ENCODE data around the gene ZBTB32. TPM values are rescaled to one million over a fixed set of nuclear protein-coding genes. Genes with fewer than 3 reads are reported as not detected.

The ZBTB32 gene, protein sequence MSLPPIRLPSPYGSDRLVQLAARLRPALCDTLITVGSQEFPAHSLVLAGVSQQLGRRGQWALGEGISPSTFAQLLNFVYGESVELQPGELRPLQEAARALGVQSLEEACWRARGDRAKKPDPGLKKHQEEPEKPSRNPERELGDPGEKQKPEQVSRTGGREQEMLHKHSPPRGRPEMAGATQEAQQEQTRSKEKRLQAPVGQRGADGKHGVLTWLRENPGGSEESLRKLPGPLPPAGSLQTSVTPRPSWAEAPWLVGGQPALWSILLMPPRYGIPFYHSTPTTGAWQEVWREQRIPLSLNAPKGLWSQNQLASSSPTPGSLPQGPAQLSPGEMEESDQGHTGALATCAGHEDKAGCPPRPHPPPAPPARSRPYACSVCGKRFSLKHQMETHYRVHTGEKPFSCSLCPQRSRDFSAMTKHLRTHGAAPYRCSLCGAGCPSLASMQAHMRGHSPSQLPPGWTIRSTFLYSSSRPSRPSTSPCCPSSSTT
- total RNA-seq (2021; ENCODE audit: unreplicated experiment), result not detected
- 0.18 and 0.57 TPM in 2 replicates for polyA plus RNA-seq (2012)
- percentile 6 among the genes with signal in this experiment for Bru-seq, nascent RNA
- not detected for BruChase-seq, experiment 1, labeled RNA remaining after a 6-hour chase
- percentile 10 among the genes with signal in this experiment for BruChase-seq, experiment 2, labeled RNA remaining after a 2-hour chase
- long read RNA-seq, result 0 reads

DNA sequence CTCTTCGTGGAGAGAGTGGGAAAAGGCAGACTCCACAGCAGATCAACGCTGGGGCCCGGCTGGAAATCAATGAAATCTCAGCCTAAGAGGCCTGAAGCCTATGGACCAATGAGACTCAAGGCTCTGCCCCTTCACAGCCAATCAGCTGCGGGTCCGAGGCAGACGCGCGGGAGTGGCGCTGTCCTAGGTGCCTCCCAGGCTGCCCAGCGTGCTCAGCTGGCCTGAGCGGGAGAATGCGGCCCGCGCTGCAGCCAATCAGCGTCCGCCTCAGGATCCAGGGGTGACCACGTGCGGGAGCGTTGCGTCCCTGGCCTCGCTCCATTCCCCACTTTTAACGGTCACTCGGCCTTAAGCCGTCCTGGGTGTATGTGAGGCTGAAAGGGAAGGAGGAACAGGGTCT is at the start of gene ZBTB32:
Gene ZBTB32 (plus strand): TSS at position 341 of the 400 bp plus-strand sequence. CDS start 10,069 bp downstream, outside the sequence.
- Histone ChIP-seq H3K9me2 (ENCODE audit: insufficient read depth) (no peaks in the 10 kb centered on the region), H3K4me3 (replicated peaks in 1 of 2; ENCODE audit: low read depth in 1 of 2, low read length in 2 of 2) (no peak within 1 kb of the TSS), H3K27me3 (ENCODE audit: insufficient read depth, low read length) (no peaks in the 10 kb centered on the region), H2AFZ (ENCODE audit: low read depth, low read length, poor library complexity, severe bottlenecking) (no peak within 1 kb of the TSS), H3K27ac (ENCODE audit: low read depth, low read length) (no peak within 1 kb of the TSS), H3K36me3 (ENCODE audit: control insufficient read depth in 1 of 2, insufficient read depth in 2 of 2, low read length in 2 of 2) (no peaks in the 10 kb centered on the region), H3K4me1 (ENCODE audit: control insufficient read depth in 1 of 2, insufficient read depth in 2 of 2, low read length in 2 of 2) (peaks cover 0 to 10% of the 10 kb centered on the region in 2 experiments; a peak in 2 of 4 replicates), H3K9me3 (ENCODE audit: control insufficient read depth in 1 of 2, insufficient read depth in 1 of 2, low read depth in 1 of 2, low read length in 2 of 2) (no peaks in the 10 kb centered on the region), H3K9ac (ENCODE audit: low read length) (no peak within 1 kb of the TSS), H3K79me2 (ENCODE audit: insufficient read depth, low read length) (no peaks in the 10 kb centered on the region), H4K20me1 (ENCODE audit: insufficient read depth) (no peaks in the 10 kb centered on the region), H3K4me2 (ENCODE audit: low read length) (no peak within 1 kb of the TSS)
- no peak for DNase-seq (ENCODE audit: low read depth, low spot score)
- POLR2A ChIA-PET, result no interaction called here
- intact Hi-C loops (cut with micrococcal nuclease), result no loop called here
- ATAC-seq, result no peak
- no TSS peak for BruUV-seq (replicated peaks)
- CTCF ChIA-PET, result no interaction called here
- RAD21 ChIA-PET (ENCODE audit: low non-redundant PET in 1 of 2, low total read pairs in 2 of 2, uncharacterized antibody in 2 of 2, unreplicated experiment in 2 of 2), result no interaction called here
- TF ChIP-seq CEBPB (IDR thresholded peaks at IDR 0.05; ENCODE audit: low read depth), result no peak
- TF ChIP-seq EZH2phosphoT487 (IDR thresholded peaks at IDR 0.05; ENCODE audit: borderline replicate concordance), result no peak
- no peak for TF ChIP-seq EGR1 (IDR thresholded peaks at IDR 0.05; ENCODE audit: low read depth)
- no peak for TF ChIP-seq FOSL1 (IDR thresholded peaks at IDR 0.05; ENCODE audit: low read depth)
- TF ChIP-seq, protein P1, sequence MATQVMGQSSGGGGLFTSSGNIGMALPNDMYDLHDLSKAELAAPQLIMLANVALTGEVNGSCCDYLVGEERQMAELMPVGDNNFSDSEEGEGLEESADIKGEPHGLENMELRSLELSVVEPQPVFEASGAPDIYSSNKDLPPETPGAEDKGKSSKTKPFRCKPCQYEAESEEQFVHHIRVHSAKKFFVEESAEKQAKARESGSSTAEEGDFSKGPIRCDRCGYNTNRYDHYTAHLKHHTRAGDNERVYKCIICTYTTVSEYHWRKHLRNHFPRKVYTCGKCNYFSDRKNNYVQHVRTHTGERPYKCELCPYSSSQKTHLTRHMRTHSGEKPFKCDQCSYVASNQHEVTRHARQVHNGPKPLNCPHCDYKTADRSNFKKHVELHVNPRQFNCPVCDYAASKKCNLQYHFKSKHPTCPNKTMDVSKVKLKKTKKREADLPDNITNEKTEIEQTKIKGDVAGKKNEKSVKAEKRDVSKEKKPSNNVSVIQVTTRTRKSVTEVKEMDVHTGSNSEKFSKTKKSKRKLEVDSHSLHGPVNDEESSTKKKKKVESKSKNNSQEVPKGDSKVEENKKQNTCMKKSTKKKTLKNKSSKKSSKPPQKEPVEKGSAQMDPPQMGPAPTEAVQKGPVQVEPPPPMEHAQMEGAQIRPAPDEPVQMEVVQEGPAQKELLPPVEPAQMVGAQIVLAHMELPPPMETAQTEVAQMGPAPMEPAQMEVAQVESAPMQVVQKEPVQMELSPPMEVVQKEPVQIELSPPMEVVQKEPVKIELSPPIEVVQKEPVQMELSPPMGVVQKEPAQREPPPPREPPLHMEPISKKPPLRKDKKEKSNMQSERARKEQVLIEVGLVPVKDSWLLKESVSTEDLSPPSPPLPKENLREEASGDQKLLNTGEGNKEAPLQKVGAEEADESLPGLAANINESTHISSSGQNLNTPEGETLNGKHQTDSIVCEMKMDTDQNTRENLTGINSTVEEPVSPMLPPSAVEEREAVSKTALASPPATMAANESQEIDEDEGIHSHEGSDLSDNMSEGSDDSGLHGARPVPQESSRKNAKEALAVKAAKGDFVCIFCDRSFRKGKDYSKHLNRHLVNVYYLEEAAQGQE (IDR thresholded peaks at IDR 0.05; ENCODE audit: low read depth), result no peak; the same call in 1 of the 2 replicates
- no peak for TF ChIP-seq CTCF (IDR thresholded peaks at IDR 0.05 in 2 of 3, conservative IDR thresholded peaks at IDR 0.05 in 1 of 3; ENCODE audit: borderline replicate concordance in 1 of 3, insufficient read depth in 1 of 3, low read depth in 2 of 3, low read length in 2 of 3)
- no peak for TF ChIP-seq YY1 (IDR thresholded peaks at IDR 0.05; ENCODE audit: extremely low read depth, insufficient replicate concordance, low read depth, low read length)
- no peak for TF ChIP-seq ZBTB33 (IDR thresholded peaks at IDR 0.05; ENCODE audit: extremely low read depth, insufficient replicate concordance, low read length)
- no peak for TF ChIP-seq RAD21 (IDR thresholded peaks at IDR 0.05; ENCODE audit: low read depth)
- TF ChIP-seq ZFX (IDR thresholded peaks at IDR 0.05), result no peak
- no peak for TF ChIP-seq EZH2 (IDR thresholded peaks at IDR 0.05)
- no peak for TF ChIP-seq JUND (IDR thresholded peaks at IDR 0.05)
- TF ChIP-seq SRF (IDR thresholded peaks at IDR 0.05; ENCODE audit: low read depth), result no peak
- TF ChIP-seq POLR2A (IDR thresholded peaks at IDR 0.05; ENCODE audit: borderline replicate concordance, extremely low read depth, insufficient read depth, insufficient read length), result no peak
- no peak for TF ChIP-seq ZNF274 (IDR thresholded peaks at IDR 0.05; ENCODE audit: low read depth, low read length)
- TF ChIP-seq ATF3 (IDR thresholded peaks at IDR 0.05), result no peak
- TF ChIP-seq POLR2AphosphoS5 (IDR thresholded peaks at IDR 0.05; ENCODE audit: low read depth, low read length), result no peak
- TF ChIP-seq MAX (IDR thresholded peaks at IDR 0.05), result no peak
- no peak for TF ChIP-seq SP1 (IDR thresholded peaks at IDR 0.05; ENCODE audit: low read depth)

Data from HCT116 (cell line).